Activated B cell treated with CpG ODN at 0.5 μM for 24 hours (primary cell): ENCODE measurements around the gene SDF4. TPM values are rescaled to one million over a fixed set of nuclear protein-coding genes. Genes with fewer than 3 reads are reported as not detected.

ENCODE experiments used
- ATAC-seq: fragments of 200-7000 bp; cut with Tn5 transposase; one replicate; pipeline ENCODE4 v1.10.0; 2021; ENCODE audit warnings: low read depth, mild to moderate bottlenecking, moderate library complexity
- CTCF ChIA-PET: fragments of 350-600 bp; sonication (Branson Sonifier 250); formaldehyde crosslinking; loops from one replicate; lab custom pipeline; 2021; ENCODE audit warnings: antibody characterized with exemption; lab: Charles Lee
- POLR2A ChIA-PET: fragments of 350-600 bp; sonication (Branson Sonifier 250); formaldehyde crosslinking; loops from one replicate; lab custom pipeline; 2021; ENCODE audit warnings: antibody characterized with exemption; lab: Charles Lee
- DNase-seq: peaks from one replicate; pipeline ENCODE4 v3.0.0; 2022
- H3K27ac Mint-ChIP-seq: one replicate; pipeline ENCODE4 v1.8.0; 2020; ENCODE audit warnings: mixed read lengths
- H3K27me3 Mint-ChIP-seq: one replicate; pipeline ENCODE4 v1.8.0; 2021; ENCODE audit warnings: mixed read lengths
- H3K36me3 Mint-ChIP-seq: one replicate; pipeline ENCODE4 v1.8.0; 2021; ENCODE audit warnings: low read depth, mixed read lengths
- H3K4me1 Mint-ChIP-seq: one replicate; pipeline ENCODE4 v1.8.0; 2021; ENCODE audit warnings: mixed read lengths
- H3K4me3 Mint-ChIP-seq: one replicate; pipeline ENCODE4 v1.8.0; 2020; ENCODE audit warnings: mild to moderate bottlenecking, mixed read lengths
- H3K9me3 Mint-ChIP-seq: one replicate; pipeline ENCODE4 v1.8.0; 2020; ENCODE audit warnings: mixed read lengths
- intact Hi-C: fragments of 100-400 bp; cut with micrococcal nuclease; formaldehyde crosslinking; loops from one replicate; pipeline ENCODE4 v1.15.1; 2024
- total RNA-seq: library from RNA; stranded (reverse); gene quantifications from 2 replicates; pipeline ENCODE4 v1.2.3, GENCODE V29; 2022
- TF ChIP-seq, protein P1 (sequence below): fragments of 200-600 bp; IDR thresholded peaks from one replicate; pipeline ENCODE4 v1.8.0; 2022; ENCODE audit warnings: antibody characterized with exemption, mild to moderate bottlenecking

Gene SDF4
- total RNA-seq, 1 donor from 2014 or later: 97.9 TPM

DNA sequence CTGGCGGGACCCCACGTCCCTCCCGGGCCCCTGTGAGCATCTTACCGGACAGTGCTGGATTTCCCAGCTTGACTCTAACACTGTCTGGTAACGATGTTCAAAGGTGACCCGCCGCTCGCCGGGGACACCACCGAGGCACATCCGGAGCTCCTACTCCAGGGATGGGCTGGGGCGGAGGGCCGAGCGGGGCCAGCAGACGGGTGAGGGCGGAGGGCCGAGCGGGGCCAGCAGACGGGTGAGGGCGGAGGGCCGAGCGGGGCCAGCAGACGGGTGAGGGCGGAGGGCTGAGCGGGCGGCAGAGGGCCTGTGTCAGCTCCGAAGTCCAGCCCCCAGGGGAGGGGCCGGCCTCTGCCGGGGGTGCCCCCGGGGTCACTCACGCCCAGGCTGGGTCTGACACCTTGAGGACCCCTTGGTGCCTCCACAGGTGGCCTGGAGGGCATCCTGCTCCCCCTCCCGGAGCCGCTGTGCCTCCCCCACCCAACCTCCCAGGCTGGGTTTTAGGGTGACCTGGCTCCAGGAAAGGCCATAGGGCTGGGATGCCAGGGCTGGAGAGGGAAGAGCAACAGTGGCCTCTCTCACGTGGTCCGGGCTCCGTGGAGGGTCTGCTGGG is 63.9 kb downstream of the SDF4 start:
- intact Hi-C loops: no loop called here
- ChIA-PET POLR2A (interaction anchor here (4.2 kb wide), 1 partner anchor 10 kb away, joined by 49 read pairs; no protein-coding TSS in a partner anchor), CTCF (interaction anchor here (2.2 kb wide), 1 partner anchor 45 kb away, joined by 5 read pairs; no protein-coding TSS in a partner anchor)
- Mint-ChIP-seq H3K9me3 (no peaks in the 10 kb centered on the region), H3K27ac (no peak overlapping the region), H3K4me3 (no peak overlapping the region), H3K36me3 (no peaks in the 10 kb centered on the region), H3K27me3 (peaks cover 5% of the 10 kb centered on the region), H3K4me1 (peaks cover 30% of the 10 kb centered on the region)
- TF ChIP-seq, protein P1, sequence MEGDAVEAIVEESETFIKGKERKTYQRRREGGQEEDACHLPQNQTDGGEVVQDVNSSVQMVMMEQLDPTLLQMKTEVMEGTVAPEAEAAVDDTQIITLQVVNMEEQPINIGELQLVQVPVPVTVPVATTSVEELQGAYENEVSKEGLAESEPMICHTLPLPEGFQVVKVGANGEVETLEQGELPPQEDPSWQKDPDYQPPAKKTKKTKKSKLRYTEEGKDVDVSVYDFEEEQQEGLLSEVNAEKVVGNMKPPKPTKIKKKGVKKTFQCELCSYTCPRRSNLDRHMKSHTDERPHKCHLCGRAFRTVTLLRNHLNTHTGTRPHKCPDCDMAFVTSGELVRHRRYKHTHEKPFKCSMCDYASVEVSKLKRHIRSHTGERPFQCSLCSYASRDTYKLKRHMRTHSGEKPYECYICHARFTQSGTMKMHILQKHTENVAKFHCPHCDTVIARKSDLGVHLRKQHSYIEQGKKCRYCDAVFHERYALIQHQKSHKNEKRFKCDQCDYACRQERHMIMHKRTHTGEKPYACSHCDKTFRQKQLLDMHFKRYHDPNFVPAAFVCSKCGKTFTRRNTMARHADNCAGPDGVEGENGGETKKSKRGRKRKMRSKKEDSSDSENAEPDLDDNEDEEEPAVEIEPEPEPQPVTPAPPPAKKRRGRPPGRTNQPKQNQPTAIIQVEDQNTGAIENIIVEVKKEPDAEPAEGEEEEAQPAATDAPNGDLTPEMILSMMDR: no peak
- DNase-seq (no peak), ATAC-seq (no peak)

DNA sequence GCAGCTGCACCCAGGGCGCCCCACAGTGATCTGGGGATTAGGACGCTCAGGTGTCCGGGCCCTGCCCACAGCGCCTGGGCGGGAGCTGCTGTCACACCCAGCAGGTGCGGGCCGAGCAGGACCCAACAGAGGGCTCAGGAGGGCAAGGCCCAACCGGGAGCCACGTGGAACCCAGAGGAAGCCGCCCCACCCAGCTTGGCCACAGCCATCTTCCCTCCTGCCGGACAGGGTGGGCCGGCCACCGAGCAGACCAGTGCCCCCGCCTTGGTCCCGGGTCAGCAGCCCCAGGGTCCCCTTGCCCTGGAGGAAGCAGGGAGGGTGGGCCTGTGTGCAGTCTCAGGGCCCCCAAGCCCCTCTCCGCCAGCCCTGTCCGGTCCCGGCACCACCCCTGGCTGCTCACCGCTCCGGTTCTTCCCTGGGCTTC is 64.4 kb downstream of the SDF4 start:
- DNase-seq: no peak
- intact Hi-C loops: no loop called here
- Mint-ChIP-seq H3K4me3 (no peak overlapping the region), H3K27ac (no peak overlapping the region), H3K27me3 (peaks cover 5% of the 10 kb centered on the region), H3K9me3 (no peaks in the 10 kb centered on the region), H3K4me1 (peaks cover 27% of the 10 kb centered on the region), H3K36me3 (no peaks in the 10 kb centered on the region)
- TF ChIP-seq, protein P1: no peak
- ATAC-seq: no peak
- ChIA-PET POLR2A (no interaction called here), CTCF (no interaction called here)

Other genes with a start within 250 kb of the SDF4 start
- gene PERM1, start 249.9 kb downstream of the SDF4 start, total RNA-seq: not detected in 2 replicates
- 0.67 and 1.2 TPM in 2 replicates for gene HES4, start 231.9 kb downstream of the SDF4 start, total RNA-seq
- 25.8 and 28.9 TPM in 2 replicates for gene ISG15, start 218.5 kb downstream of the SDF4 start, total RNA-seq
- gene AGRN, start 211.9 kb downstream of the SDF4 start, total RNA-seq: 25.8 and 27.1 TPM in 2 replicates
- not detected in 2 replicates for gene RNF223, start 157.7 kb downstream of the SDF4 start, total RNA-seq
- 20.8 and 26.5 TPM in 2 replicates for gene C1orf159, start 115.9 kb downstream of the SDF4 start, total RNA-seq
- 0.16 TPM in 1 of 2 replicates, not detected in the other for gene TTLL10, start 58.1 kb downstream of the SDF4 start, total RNA-seq
- 36.7 and 37.5 TPM in 2 replicates for gene TNFRSF18, start 25.4 kb downstream of the SDF4 start, total RNA-seq
- gene TNFRSF4, start 17.8 kb downstream of the SDF4 start, total RNA-seq: 0.86 and 1.1 TPM in 2 replicates
- 20.9 and 22.1 TPM in 2 replicates for gene B3GALT6, start 236 bp upstream of the SDF4 start, total RNA-seq
- gene C1QTNF12, start 14.7 kb upstream of the SDF4 start, total RNA-seq: 2.5 and 2.7 TPM in 2 replicates
- gene UBE2J2, start 41.9 kb upstream of the SDF4 start, total RNA-seq: 79.2 and 89.9 TPM in 2 replicates
- 1.6 and 3.3 TPM in 2 replicates for gene SCNN1D, start 48.4 kb upstream of the SDF4 start, total RNA-seq
- gene ACAP3, start 75.9 kb upstream of the SDF4 start, total RNA-seq: 16.2 and 26.1 TPM in 2 replicates
- gene PUSL1, start 76.6 kb upstream of the SDF4 start, total RNA-seq: 11.9 and 12.6 TPM in 2 replicates
- 131 and 151 TPM in 2 replicates for gene INTS11, start 92.7 kb upstream of the SDF4 start, total RNA-seq
- gene CPTP, start 92.8 kb upstream of the SDF4 start, total RNA-seq: 13.8 and 15.3 TPM in 2 replicates
- 2.5 and 2.7 TPM in 2 replicates for gene TAS1R3, start 99.3 kb upstream of the SDF4 start, total RNA-seq
- 29.3 and 30.7 TPM in 2 replicates for gene DVL1, start 117.4 kb upstream of the SDF4 start, total RNA-seq
- gene MXRA8, start 126.6 kb upstream of the SDF4 start, total RNA-seq: 0.07 and 0.16 TPM in 2 replicates
- 91.5 and 105 TPM in 2 replicates for gene AURKAIP1, start 143.2 kb upstream of the SDF4 start, total RNA-seq
- 188 and 225 TPM in 2 replicates for gene CCNL2, start 167.3 kb upstream of the SDF4 start, total RNA-seq
- gene MRPL20, start 175.3 kb upstream of the SDF4 start, total RNA-seq: 134 and 136 TPM in 2 replicates
- 0.13 TPM in 1 of 2 replicates, not detected in the other for gene ANKRD65, start 189.3 kb upstream of the SDF4 start, total RNA-seq
- not detected in 2 replicates for gene VWA1, start 203.7 kb upstream of the SDF4 start, total RNA-seq
- 0.58 and 0.86 TPM in 2 replicates for gene ATAD3C, start 217.7 kb upstream of the SDF4 start, total RNA-seq
- 47.4 and 49.5 TPM in 2 replicates for gene ATAD3B, start 239.8 kb upstream of the SDF4 start, total RNA-seq